Gastrocnemius medialis (tissue), 4 donors: ENCODE measurements around the gene KDM4C.

Source experiments
- POLR2A ChIP-seq, 2 donors: fragments of 450-650 bp; IDR thresholded peaks; one replicate each; pipeline ENCODE4 v1.6.1; 2017; ENCODE audit warnings: antibody characterized with exemption in 2 of 2, mild to moderate bottlenecking in 2 of 2, moderate library complexity in 2 of 2
- TF ChIP-seq, protein P1 (sequence below), 5 experiments: fragments of 450-650 bp in 3 of 5; fragments of 200-600 bp in 2 of 5; sonication (generic) in 2 of 5; IDR thresholded peaks in 4 of 5; conservative IDR thresholded peaks in 1 of 5; 1 replicate in 4 of 5; 2 replicates in 1 of 5; pipeline ENCODE4 v1.5.1; 2016 to 2019; ENCODE audit warnings: antibody characterized with exemption in 5 of 5, mild to moderate bottlenecking in 3 of 5, moderate library complexity in 3 of 5

DNA sequence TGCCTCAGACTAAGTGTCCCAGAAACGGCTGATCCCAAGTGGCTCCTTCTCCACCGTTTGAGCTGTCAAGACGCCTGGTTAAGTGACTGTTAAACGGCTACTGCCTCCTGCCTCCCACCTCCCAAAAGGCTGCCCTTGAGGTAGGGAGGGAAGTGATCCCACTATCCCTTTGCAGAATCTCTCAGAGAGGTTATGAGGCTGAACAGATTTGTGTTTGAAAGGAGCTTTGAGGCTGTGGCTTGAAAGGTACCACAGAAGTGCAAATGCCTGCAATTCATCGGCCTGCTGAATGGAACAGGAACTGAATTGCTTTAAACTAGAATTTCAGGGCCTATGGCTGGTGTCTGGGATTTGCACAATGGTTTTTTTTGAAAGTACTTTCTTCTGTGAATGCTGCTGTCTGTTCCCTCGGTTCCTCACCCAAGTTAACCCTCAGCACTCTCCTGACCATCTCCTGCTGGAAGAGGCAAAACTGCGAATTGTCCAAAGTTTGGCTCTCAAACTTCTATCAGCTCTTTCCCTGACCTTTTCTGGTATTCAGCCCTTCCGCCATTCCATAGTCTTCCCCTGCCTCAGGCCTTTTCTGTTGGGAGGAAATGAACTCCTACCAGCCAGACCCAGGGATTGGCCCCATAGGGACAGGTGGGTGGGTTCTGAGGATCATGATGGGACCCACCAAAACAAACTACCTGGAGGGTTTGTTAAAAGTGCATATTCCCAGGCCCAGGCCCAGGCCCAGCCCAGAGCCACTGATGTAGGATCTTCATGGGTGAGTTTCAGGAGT, 453.3 kb downstream of the KDM4C start:
- no peak for TF ChIP-seq POLR2A (IDR thresholded peaks at IDR 0.05)
- TF ChIP-seq, protein P1, sequence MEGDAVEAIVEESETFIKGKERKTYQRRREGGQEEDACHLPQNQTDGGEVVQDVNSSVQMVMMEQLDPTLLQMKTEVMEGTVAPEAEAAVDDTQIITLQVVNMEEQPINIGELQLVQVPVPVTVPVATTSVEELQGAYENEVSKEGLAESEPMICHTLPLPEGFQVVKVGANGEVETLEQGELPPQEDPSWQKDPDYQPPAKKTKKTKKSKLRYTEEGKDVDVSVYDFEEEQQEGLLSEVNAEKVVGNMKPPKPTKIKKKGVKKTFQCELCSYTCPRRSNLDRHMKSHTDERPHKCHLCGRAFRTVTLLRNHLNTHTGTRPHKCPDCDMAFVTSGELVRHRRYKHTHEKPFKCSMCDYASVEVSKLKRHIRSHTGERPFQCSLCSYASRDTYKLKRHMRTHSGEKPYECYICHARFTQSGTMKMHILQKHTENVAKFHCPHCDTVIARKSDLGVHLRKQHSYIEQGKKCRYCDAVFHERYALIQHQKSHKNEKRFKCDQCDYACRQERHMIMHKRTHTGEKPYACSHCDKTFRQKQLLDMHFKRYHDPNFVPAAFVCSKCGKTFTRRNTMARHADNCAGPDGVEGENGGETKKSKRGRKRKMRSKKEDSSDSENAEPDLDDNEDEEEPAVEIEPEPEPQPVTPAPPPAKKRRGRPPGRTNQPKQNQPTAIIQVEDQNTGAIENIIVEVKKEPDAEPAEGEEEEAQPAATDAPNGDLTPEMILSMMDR (IDR thresholded peaks at IDR 0.05 in 4 of 5, conservative IDR thresholded peaks at IDR 0.05 in 1 of 5) = no peak
